Ishikawa (cell line): ENCODE measurements around the gene ZNF397.

Experiments used
- CEBPB ChIP-seq: IDR thresholded peaks from 2 replicates; pipeline ENCODE4 v1.6.1; 2012
- CREB1 ChIP-seq: IDR thresholded peaks from 2 replicates; pipeline ENCODE4 v1.6.1; 2012; ENCODE audit warnings: low read depth
- EGR1 ChIP-seq: IDR thresholded peaks from 2 replicates; pipeline ENCODE4 v1.6.1; 2012
- EP300 ChIP-seq: IDR thresholded peaks from 2 replicates; pipeline ENCODE4 v1.6.1; 2012; ENCODE audit warnings: borderline replicate concordance
- FOXM1 ChIP-seq: IDR thresholded peaks from 2 replicates; pipeline ENCODE4 v1.6.1; 2012; ENCODE audit warnings: low read depth, borderline replicate concordance
- NFIC ChIP-seq: IDR thresholded peaks from 2 replicates; pipeline ENCODE4 v1.6.1; 2012
- RAD21 ChIP-seq: IDR thresholded peaks from 2 replicates; pipeline ENCODE4 v1.6.1; 2012; ENCODE audit warnings: low read depth
- TAF1 ChIP-seq: IDR thresholded peaks from 2 replicates; pipeline ENCODE4 v1.6.1; 2012; ENCODE audit warnings: low read depth, mild to moderate bottlenecking
- TCF12 ChIP-seq: IDR thresholded peaks from 2 replicates; pipeline ENCODE4 v1.6.1; 2012; ENCODE audit warnings: low read depth
- TEAD4 ChIP-seq: IDR thresholded peaks from 2 replicates; pipeline ENCODE4 v1.6.1; 2012
- YY1 ChIP-seq: IDR thresholded peaks from 2 replicates; pipeline ENCODE4 v1.6.1; 2012; ENCODE audit warnings: low read depth
- ZBTB7A ChIP-seq: IDR thresholded peaks from 2 replicates; pipeline ENCODE4 v1.6.1; 2012; ENCODE audit warnings: low read depth
- TF ChIP-seq, protein P1 (sequence below): IDR thresholded peaks from 2 replicates; pipeline ENCODE4 v1.6.1; 2012
- TF ChIP-seq, protein P2 (sequence below): IDR thresholded peaks from 2 replicates; pipeline ENCODE4 v1.6.1; 2012; ENCODE audit warnings: low read depth, mild to moderate bottlenecking
- TF ChIP-seq, protein P3 (sequence below): IDR thresholded peaks from 2 replicates; pipeline ENCODE4 v1.6.1; 2012

The ZNF397 gene

DNA sequence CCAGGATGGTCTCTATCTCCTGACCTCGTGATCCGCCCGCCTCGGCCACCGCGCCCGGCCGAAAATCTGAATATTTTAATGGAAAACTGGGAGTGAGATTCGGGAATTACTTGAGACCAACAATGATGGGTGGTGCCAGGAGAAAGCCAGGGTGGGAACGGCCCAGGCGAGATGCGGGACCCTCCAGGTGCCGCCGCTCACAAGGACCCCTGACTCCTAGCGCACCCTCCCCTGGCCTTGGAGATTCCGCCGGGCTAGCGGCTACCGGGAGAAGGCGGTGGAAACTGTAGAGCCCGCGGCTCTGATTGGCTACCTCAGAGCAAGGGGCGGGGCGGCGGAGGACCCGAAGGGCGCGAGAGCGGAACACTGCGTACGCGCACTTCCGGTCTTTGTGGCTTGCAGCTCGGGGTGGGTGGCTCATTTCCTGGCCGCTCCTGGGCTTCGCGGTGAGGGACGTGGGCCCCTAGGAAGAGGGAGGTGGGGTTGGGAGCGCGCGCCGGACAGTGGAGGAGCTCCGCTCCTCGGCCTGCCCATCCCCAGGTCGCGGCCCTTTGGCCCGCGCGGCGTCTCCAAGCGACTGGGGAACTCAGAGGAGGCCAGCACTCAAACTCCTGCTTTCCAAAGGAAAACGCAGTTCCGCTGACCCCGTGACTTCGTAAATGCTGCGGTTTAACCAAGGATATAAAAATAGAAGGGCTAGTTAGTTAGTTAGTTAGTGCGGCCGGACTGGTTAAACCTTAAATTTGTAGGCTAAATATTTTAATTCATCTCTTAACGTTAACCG is at the start of gene ZNF397:
Gene ZNF397, plus strand, starts transcription at position 371 of the 784 bp plus-strand sequence. CDS start 1,437 bp downstream, outside the sequence.
- TF ChIP-seq CEBPB = no peak
- peak; percentile 88 for TF ChIP-seq TAF1
- TF ChIP-seq ZBTB7A = peak; percentile 29; the same call in 1 of the 2 replicates
- 0 out of 2 replicates have a peak, but pooled peaks have one; percentile 11 for TF ChIP-seq EP300
- TF ChIP-seq, protein P1, sequence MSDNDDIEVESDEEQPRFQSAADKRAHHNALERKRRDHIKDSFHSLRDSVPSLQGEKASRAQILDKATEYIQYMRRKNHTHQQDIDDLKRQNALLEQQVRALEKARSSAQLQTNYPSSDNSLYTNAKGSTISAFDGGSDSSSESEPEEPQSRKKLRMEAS = peak; percentile 76
- TF ChIP-seq TEAD4 = peak; percentile 35
- TF ChIP-seq CREB1 = no peak
- TF ChIP-seq EGR1 = 0 out of 2 replicates have a peak, but pooled peaks have one; percentile 17

DNA sequence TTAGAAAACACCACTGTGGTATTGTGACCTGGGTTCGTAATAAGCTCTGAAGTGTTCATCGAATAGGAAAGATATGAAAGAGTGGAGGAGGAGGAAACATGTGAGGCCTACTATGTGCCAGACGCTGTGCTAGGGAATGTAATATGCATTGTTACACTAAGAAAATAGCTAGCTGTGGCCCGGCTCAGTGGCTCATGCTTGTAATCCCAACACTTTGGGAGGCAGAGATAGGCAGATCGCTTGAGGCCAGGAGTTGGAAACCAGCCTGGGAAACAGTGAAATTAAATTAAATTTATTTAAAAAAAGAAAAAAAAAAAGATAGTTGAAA is 49.2 kb upstream of the ZNF397 start:
- TF ChIP-seq CREB1 (no peak), FOXM1 (no peak), NFIC (no peak), TCF12 (no peak), TAF1 (no peak), EP300 (no peak), RAD21 (no peak)
- TF ChIP-seq, protein P2, sequence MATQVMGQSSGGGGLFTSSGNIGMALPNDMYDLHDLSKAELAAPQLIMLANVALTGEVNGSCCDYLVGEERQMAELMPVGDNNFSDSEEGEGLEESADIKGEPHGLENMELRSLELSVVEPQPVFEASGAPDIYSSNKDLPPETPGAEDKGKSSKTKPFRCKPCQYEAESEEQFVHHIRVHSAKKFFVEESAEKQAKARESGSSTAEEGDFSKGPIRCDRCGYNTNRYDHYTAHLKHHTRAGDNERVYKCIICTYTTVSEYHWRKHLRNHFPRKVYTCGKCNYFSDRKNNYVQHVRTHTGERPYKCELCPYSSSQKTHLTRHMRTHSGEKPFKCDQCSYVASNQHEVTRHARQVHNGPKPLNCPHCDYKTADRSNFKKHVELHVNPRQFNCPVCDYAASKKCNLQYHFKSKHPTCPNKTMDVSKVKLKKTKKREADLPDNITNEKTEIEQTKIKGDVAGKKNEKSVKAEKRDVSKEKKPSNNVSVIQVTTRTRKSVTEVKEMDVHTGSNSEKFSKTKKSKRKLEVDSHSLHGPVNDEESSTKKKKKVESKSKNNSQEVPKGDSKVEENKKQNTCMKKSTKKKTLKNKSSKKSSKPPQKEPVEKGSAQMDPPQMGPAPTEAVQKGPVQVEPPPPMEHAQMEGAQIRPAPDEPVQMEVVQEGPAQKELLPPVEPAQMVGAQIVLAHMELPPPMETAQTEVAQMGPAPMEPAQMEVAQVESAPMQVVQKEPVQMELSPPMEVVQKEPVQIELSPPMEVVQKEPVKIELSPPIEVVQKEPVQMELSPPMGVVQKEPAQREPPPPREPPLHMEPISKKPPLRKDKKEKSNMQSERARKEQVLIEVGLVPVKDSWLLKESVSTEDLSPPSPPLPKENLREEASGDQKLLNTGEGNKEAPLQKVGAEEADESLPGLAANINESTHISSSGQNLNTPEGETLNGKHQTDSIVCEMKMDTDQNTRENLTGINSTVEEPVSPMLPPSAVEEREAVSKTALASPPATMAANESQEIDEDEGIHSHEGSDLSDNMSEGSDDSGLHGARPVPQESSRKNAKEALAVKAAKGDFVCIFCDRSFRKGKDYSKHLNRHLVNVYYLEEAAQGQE = no peak
- TF ChIP-seq, protein P1 = no peak

DNA sequence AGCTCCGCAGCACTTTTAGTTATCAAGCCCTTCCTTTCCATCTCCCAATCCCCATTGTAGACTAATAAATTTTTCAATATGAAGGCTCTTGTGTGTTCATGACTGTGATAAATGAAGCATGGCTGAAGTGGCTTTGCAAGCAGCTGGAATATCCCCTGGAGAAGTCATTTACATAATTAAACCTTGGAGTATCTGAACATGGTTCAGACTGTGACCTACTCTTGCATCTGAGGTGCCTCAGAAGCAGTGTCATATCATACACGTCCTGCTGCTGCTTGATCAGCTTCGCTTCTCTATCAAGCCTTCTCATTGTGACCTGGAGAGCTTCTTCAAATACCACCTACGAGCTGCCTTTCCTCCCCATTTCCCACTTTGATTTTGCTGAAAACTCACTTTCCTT is 48.4 kb upstream of the ZNF397 start:
- TF ChIP-seq NFIC (no peak), RAD21 (no peak), EGR1 (no peak), TAF1 (no peak), TEAD4 (no peak), FOXM1 (no peak), YY1 (no peak), ZBTB7A (no peak), CEBPB (no peak), CREB1 (no peak)
- TF ChIP-seq, protein P1 = no peak
- TF ChIP-seq, protein P2 = no peak
- TF ChIP-seq, protein P3, sequence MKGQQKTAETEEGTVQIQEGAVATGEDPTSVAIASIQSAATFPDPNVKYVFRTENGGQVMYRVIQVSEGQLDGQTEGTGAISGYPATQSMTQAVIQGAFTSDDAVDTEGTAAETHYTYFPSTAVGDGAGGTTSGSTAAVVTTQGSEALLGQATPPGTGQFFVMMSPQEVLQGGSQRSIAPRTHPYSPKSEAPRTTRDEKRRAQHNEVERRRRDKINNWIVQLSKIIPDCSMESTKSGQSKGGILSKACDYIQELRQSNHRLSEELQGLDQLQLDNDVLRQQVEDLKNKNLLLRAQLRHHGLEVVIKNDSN = no peak

DNA sequence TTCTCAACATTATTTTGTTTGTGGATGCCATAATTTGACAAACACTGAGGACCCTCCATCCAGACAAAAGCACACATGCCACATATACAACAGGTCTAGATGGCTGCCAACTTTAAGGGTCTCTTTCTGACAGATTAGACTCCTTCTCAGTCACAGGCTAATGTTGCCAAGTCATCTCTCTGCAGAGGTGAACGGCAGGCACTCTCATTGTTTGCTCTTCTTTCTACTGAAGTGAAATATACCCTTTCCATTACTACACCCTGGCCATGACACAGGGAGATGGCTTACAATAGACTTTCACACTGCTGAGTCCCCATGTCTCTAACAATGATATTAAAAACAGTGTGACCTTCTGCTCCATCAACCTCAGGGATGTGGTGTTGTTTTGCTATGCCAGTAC is 47.5 kb upstream of the ZNF397 start:
- TF ChIP-seq CEBPB (no peak), YY1 (no peak), EGR1 (no peak), RAD21 (no peak), EP300 (no peak), NFIC (no peak), TCF12 (no peak), CREB1 (no peak), TAF1 (no peak)
- TF ChIP-seq, protein P1 = no peak
- TF ChIP-seq, protein P2 = no peak

DNA sequence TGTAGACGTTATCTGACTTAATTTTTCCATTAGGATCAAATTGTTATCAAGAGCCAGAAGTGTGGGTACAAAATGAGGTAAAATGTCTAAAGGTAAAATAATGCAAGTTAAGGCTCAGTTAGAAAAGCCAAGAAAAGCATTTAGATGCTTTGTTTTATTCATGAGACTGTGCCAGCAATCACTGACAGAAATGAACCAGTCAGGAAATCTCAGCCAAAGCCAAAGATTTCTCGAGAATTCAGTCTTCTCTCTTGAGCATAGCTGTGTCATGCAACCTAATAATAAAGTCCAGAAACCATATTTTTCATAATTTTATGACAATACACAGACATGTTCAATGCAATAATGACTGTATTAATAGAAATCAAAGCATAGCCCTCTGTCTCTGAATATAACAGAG is 43.5 kb upstream of the ZNF397 start:
- no peak for TF ChIP-seq FOXM1
- TF ChIP-seq, protein P3 = no peak
- no peak for TF ChIP-seq CREB1
- no peak for TF ChIP-seq YY1
- no peak for TF ChIP-seq CEBPB
- TF ChIP-seq EP300 = no peak
- TF ChIP-seq, protein P2 = no peak
- no peak for TF ChIP-seq RAD21
- TF ChIP-seq TEAD4 = no peak
- TF ChIP-seq ZBTB7A = no peak
- no peak for TF ChIP-seq NFIC
- TF ChIP-seq TAF1 = no peak
- TF ChIP-seq, protein P1 = no peak
- TF ChIP-seq EGR1 = no peak
